Caco-2 (cell line): ENCODE data around the gene CREB3L1. TPM values are rescaled to one million over a fixed set of nuclear protein-coding genes. Genes with fewer than 3 reads are reported as not detected.

ENCODE experiments used
- BruUV-seq: library from RNA; stranded (reverse); fragments of 400-500 nt; replicated peaks from 2 replicates; lab custom pipeline; 2021; lab: Mats Ljungman, UMichigan
- CTCF ChIA-PET: fragments of 300-600 bp; sonication (Branson Sonifier 250); formaldehyde crosslinking; loops from one replicate; lab custom pipeline; 2022; ENCODE audit warnings: antibody characterized with exemption; lab: Charles Lee
- POLR2A ChIA-PET: fragments of 300-600 bp; sonication (Branson Sonifier 250); formaldehyde crosslinking; loops from one replicate; lab custom pipeline; 2022; ENCODE audit warnings: antibody characterized with exemption; lab: Charles Lee
- DNase-seq, 2 experiments: peaks; one replicate each; pipeline versions ENCODE4 v3.0.0 to v3.0.0-alpha.2; 2020 to 2022
- H3K27me3 ChIP-seq: replicated peaks from 2 replicates; pipeline ENCODE4 v1.6.0; 2011; ENCODE audit warnings: low read length; ENCODE audit not compliant: control insufficient read depth, insufficient read depth
- H3K36me3 ChIP-seq: 2 replicates; pipeline ENCODE4 v1.5.1; 2011; ENCODE audit warnings: low read length; ENCODE audit not compliant: control insufficient read depth, insufficient read depth
- H3K4me1 ChIP-seq: fragments of 250-450 bp; sonication (Bioruptor Pico); 2 replicates; pipeline ENCODE4 v1.5.1; 2020; ENCODE audit warnings: mild to moderate bottlenecking
- H3K4me3 ChIP-seq: 2 replicates; pipeline ENCODE4 v1.5.1; 2011; ENCODE audit warnings: low read depth, mild to moderate bottlenecking, control low read depth, low read length
- H3K9me3 ChIP-seq: fragments of 250-450 bp; sonication (Bioruptor Pico); 2 replicates; pipeline ENCODE4 v1.5.1; 2020; ENCODE audit warnings: mild to moderate bottlenecking, moderate library complexity
- H3K27ac Mint-ChIP-seq: one replicate; pipeline ENCODE4 v1.8.0; 2022; ENCODE audit warnings: mixed read lengths; ENCODE audit not compliant: unreplicated experiment
- H3K27me3 Mint-ChIP-seq: one replicate; pipeline ENCODE4 v1.8.0; 2022; ENCODE audit warnings: mixed read lengths; ENCODE audit not compliant: insufficient read depth, unreplicated experiment
- H3K36me3 Mint-ChIP-seq: one replicate; pipeline ENCODE4 v1.8.0; 2022; ENCODE audit warnings: mild to moderate bottlenecking, mixed read lengths; ENCODE audit not compliant: insufficient read depth, unreplicated experiment
- H3K4me1 Mint-ChIP-seq: one replicate; pipeline ENCODE4 v1.8.0; 2022; ENCODE audit warnings: low read depth, mixed read lengths; ENCODE audit not compliant: unreplicated experiment
- H3K4me3 Mint-ChIP-seq: one replicate; pipeline ENCODE4 v1.8.0; 2022; ENCODE audit warnings: mild to moderate bottlenecking, moderate library complexity, mixed read lengths; ENCODE audit not compliant: unreplicated experiment
- H3K9me3 Mint-ChIP-seq: one replicate; pipeline ENCODE4 v1.8.0; 2022; ENCODE audit warnings: mixed read lengths; ENCODE audit not compliant: unreplicated experiment
- CTCF ChIP-seq, 2 experiments: fragments of 200-600 bp in 1 of 2; IDR thresholded peaks; 1 replicate in 1 of 2; 2 replicates in 1 of 2; pipeline versions ENCODE4 v1.5.1 to v1.8.0; 2011 to 2022; ENCODE audit warnings: antibody characterized with exemption in 1 of 2, control low read depth in 1 of 2, inconsistent platforms in 1 of 2, low read depth in 1 of 2, low read length in 1 of 2, mild to moderate bottlenecking in 1 of 2, moderate library complexity in 1 of 2; ENCODE audit not compliant: insufficient read depth in 1 of 2, severe bottlenecking in 1 of 2, unreplicated experiment in 1 of 2
- intact Hi-C: fragments of 100-400 bp; cut with micrococcal nuclease; formaldehyde crosslinking; loops from one replicate; pipeline ENCODE4 v1.10.0; 2022; ENCODE audit not compliant: unreplicated experiment
- total RNA-seq: library from RNA; stranded (reverse); gene quantifications from 2 replicates; pipeline ENCODE4 v1.2.3, GENCODE V29; 2022

The CREB3L1 gene
- total RNA-seq, 1 experiment from 2014 or later, result 24.9 TPM

- H3K27me3 Mint-ChIP-seq, result no peaks in the 10 kb centered on the region
These were observed 84.9 kb downstream of the CREB3L1 start for GRCh38 chr11:46362156-46363030.

GRCh38 chr11:46363031-46363407, 85.6 kb downstream of the CREB3L1 start:
- ChIA-PET CTCF (no interaction called here), POLR2A (no interaction called here)
- intact Hi-C loops, result no loop called here
- no peak for DNase-seq
- no TSS peak for BruUV-seq
- H3K4me3 ChIP-seq, result no peak overlapping the region
- no peak for TF ChIP-seq CTCF (IDR thresholded peaks at IDR 0.05; ENCODE audit: insufficient read depth in 1 of 2, low read depth in 1 of 2, low read length in 1 of 2, severe bottlenecking in 1 of 2, unreplicated experiment in 1 of 2)
- no peak overlapping the region for H3K4me3 Mint-ChIP-seq
- no peaks in the 10 kb centered on the region for H3K27me3 ChIP-seq
- H3K36me3 ChIP-seq, result peaks cover 3% of the 10 kb centered on the region
- peaks cover 2% of the 10 kb centered on the region for H3K36me3 Mint-ChIP-seq
- no peak overlapping the region for H3K27ac Mint-ChIP-seq
- no peaks in the 10 kb centered on the region for H3K27me3 Mint-ChIP-seq
- H3K4me1 ChIP-seq, result no peaks in the 10 kb centered on the region
- H3K4me1 Mint-ChIP-seq, result no peaks in the 10 kb centered on the region
- H3K9me3 Mint-ChIP-seq, result no peaks in the 10 kb centered on the region
- no peaks in the 10 kb centered on the region for H3K9me3 ChIP-seq

More at GRCh38 chr11:46362156-46363030, 84.9 kb downstream of the CREB3L1 start:
- Histone ChIP-seq H3K27me3 (no peaks in the 10 kb centered on the region), H3K4me3 (no peak overlapping the region), H3K36me3 (no peaks in the 10 kb centered on the region), H3K4me1 (no peaks in the 10 kb centered on the region), H3K9me3 (no peaks in the 10 kb centered on the region)
- DNase-seq, result no peak
- H3K9me3 Mint-ChIP-seq, result no peaks in the 10 kb centered on the region
- H3K36me3 Mint-ChIP-seq, result peaks cover 4% of the 10 kb centered on the region
- no TSS peak for BruUV-seq
- POLR2A ChIA-PET, result no interaction called here
- no peak overlapping the region for H3K4me3 Mint-ChIP-seq
- intact Hi-C loops, result no loop called here
- no peak overlapping the region for H3K27ac Mint-ChIP-seq
- no peak for TF ChIP-seq CTCF (IDR thresholded peaks at IDR 0.05; ENCODE audit: insufficient read depth in 1 of 2, low read depth in 1 of 2, low read length in 1 of 2, severe bottlenecking in 1 of 2, unreplicated experiment in 1 of 2)
- peaks cover 4% of the 10 kb centered on the region for H3K4me1 Mint-ChIP-seq
- CTCF ChIA-PET, result no interaction called here

- CTCF ChIA-PET, result no interaction called here
- TF ChIP-seq CTCF (IDR thresholded peaks at IDR 0.05; ENCODE audit: insufficient read depth in 1 of 2, low read depth in 1 of 2, low read length in 1 of 2, severe bottlenecking in 1 of 2, unreplicated experiment in 1 of 2), result no peak
- no TSS peak for BruUV-seq
- no peaks in the 10 kb centered on the region for H3K9me3 ChIP-seq
- H3K4me3 Mint-ChIP-seq, result no peak overlapping the region
- H3K4me1 ChIP-seq, result no peaks in the 10 kb centered on the region
- no peaks in the 10 kb centered on the region for H3K27me3 ChIP-seq
- H3K36me3 Mint-ChIP-seq, result peaks cover 8% of the 10 kb centered on the region
- H3K9me3 Mint-ChIP-seq, result no peaks in the 10 kb centered on the region
- H3K4me1 Mint-ChIP-seq, result no peaks in the 10 kb centered on the region
- H3K4me3 ChIP-seq, result no peak overlapping the region
- H3K27me3 Mint-ChIP-seq, result no peaks in the 10 kb centered on the region
- peaks cover 4% of the 10 kb centered on the region for H3K36me3 ChIP-seq
- intact Hi-C loops, result no loop called here
- POLR2A ChIA-PET, result no interaction called here
- H3K27ac Mint-ChIP-seq, result no peak overlapping the region
- no peak for DNase-seq
These were observed 86.1 kb downstream of the CREB3L1 start for GRCh38 chr11:46363455-46364005.
